NT2/D1 (cell line): ENCODE data around the gene PACSIN2.

Experiments used
- YY1 ChIP-seq: IDR thresholded peaks from 2 replicates; pipeline ENCODE4 v1.6.1; 2011; ENCODE audit not compliant: insufficient read length, insufficient read depth
- ZNF274 ChIP-seq: IDR thresholded peaks from 2 replicates; pipeline ENCODE4 v1.6.1; 2011; ENCODE audit warnings: mild to moderate bottlenecking, low read depth, low read length

- TF ChIP-seq YY1 (no peak), ZNF274 (no peak)
Observed at GRCh38 chr22:42976217-42976933, 38.6 kb downstream of the PACSIN2 start.
